CD1c-positive myeloid dendritic cell (primary cell): ENCODE data around the gene KCNQ1OT1.

Source experiments
- DNase-seq: peaks from one replicate; pipeline ENCODE4 v3.0.0-alpha.2; 2016; ENCODE audit errors: extremely low spot score

Gene KCNQ1OT1

DNA sequence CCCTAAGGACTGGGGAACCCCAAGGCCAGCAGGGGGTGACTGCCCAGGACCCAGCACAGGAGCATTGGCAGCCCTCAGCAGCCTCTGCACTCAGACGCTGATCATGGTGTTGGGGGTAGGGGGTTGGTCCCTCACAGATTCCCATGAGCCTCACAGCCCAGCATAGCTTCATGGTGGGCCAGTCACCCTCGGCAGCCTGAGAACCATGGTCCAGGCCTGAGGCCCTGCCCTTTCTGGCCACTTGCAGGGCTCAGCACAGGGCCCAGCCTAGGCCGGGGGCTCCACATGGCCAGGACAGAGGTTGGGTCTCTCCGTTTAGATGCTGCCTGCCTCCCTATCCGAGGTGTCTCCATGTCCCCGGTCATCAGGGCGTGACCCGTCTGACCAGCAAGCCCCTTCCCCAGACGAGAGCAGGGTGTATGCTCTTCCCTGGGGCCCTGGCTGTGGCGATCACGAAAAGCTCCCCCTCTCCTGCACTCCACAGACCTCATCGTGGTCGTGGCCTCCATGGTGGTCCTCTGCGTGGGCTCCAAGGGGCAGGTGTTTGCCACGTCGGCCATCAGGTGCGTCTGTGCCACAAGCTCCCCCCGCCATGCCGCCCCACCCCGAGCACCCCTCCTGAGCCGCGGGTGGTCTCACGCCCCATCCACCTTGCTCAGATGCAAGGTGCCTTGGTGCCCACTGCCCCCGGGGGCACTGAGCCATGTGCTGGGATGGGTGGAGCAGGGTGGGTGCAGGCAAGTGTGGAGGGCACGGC lies 128.8 kb downstream of the KCNQ1OT1 start:
- no peak for DNase-seq

DNA sequence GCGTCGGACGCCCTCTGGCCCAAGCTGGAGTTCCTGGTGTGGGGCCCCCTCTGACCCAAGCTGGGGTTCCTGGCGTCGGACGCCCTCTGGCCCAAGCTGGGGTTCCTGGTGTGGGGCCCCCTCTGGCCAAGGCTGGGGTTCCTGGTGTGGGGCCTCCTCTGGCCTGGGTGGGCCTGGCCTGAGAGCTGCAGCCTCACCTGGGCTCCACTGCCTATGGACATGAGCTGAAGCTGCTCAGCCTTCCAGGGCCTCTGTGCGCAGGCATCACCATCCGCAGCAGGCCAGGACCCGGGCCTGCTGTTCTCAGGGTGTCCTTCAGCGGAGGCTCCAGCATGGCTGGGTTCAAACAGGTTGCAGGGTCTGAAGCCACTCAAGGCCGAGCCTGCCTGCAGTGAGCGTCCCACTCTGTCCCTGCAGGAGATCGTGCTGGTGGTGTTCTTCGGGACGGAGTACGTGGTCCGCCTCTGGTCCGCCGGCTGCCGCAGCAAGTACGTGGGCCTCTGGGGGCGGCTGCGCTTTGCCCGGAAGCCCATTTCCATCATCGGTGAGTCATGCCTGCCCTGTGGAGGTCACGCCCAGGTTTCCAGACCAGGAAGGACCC lies 129.5 kb downstream of the KCNQ1OT1 start:
- no peak for DNase-seq

DNA sequence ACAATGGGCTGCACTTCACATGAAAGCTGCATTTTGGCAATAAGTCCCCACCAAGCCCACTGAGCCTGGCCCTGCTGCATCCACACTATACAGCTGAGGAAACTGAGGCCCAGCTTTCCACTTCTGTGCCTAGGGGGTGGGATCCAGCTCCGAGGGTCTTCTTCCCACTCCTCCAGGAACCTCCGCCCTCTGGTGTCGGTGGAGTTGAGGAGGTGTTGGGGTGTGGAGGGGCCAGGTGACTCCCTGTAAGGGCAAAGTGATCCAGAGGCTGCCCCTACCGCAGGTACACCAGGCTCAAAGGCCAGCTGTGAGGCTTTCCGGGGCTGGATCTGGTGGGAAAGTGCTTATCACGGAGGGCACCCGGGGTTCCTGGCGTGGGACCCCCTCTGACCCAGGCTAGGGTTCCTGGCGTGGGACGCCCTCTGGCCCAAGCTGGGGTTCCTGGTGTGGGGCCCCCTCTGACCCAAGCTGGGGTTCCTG lies 130.0 kb downstream of the KCNQ1OT1 start:
- DNase-seq: no peak

DNA sequence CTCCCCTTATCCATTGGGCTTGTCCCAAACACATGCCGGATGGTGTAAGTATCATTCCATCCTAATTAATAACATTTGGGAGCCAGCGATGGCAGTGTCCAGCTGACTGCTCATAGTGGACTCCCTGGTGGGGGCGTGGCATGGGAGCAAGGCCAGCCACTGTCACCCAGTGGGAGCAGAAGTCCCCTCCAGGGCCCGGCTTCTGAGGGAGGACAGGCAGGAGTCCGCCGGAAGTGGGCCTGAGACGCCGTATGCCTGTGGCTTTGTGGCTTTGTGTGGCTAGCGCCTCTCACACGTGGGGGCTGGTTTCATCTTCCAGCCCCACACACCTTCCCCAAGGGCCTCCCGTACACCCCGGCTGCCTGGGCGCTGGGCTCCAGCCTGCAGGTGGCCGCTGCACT lies 130.5 kb downstream of the KCNQ1OT1 start:
- DNase-seq: no peak

DNA sequence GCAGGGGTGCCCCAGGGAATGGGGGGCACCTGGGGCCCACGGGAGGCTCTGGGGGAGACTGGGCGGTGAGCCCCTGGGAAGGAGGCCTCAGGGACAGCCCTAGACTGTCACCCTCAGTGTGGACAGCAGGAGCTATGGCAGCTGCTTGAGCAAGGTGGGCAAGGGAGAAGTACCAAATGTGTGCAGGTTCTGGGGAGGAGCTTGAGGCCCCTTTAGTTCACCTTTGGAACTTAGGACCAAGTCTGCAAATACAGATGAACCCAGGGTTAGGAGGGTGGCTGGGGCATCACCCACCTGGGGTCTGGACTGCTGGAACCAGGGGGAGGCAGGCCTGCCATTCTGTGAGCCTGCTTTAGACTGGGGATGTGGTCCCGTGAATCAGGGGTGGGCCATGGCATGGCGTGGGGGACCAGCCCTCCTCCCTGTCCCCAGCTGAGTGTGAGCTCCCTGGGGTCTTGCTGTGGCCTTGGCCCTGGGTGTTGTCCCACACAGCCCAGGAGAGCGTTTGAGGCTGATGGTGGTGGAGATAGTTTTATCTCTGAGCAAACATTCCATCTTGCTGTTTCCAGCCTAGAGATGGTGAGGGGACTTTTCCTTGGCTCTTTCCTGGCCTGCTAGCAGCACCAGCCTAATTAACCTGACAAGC lies 132.6 kb downstream of the KCNQ1OT1 start:
- DNase-seq: no peak

DNA sequence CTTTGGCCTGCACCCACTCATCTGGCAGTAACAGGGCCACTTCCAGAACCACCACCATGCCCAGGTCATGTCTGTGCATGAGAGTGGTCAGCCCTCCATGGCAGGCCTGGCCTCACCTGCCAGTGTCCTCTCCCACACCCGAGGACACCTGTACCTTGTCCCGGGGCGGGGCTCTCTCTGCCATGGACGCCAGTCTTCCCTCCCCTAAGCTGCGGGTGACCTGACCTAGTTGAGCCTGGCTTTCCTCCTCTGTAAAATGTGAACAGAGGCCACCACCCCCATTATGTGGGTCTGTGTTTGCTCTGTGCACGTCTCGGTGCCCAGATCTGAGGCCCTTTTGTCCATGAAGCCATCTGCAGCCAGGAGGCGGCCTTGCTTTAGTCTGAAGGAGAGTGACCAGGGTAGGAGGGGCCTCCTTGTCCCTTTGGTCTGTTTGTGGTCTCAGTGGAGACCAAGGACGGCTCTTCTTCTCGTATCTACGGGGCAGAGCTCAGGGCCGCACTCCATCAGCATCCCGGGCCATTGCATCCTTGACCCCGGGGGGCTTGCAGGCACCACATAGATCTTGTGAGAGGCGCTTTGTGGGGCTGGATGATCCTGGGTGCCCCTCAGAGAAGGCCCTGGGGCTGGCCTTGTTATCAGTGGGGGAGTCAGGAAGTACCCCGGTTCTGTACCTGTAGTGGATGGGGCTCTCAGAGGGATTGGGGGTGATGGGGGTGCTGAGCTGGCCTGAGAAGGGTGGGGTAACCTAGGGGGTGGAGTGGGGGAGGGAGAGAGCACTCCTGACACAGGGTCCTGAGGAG lies 133.4 kb downstream of the KCNQ1OT1 start:
- DNase-seq: no peak

DNA sequence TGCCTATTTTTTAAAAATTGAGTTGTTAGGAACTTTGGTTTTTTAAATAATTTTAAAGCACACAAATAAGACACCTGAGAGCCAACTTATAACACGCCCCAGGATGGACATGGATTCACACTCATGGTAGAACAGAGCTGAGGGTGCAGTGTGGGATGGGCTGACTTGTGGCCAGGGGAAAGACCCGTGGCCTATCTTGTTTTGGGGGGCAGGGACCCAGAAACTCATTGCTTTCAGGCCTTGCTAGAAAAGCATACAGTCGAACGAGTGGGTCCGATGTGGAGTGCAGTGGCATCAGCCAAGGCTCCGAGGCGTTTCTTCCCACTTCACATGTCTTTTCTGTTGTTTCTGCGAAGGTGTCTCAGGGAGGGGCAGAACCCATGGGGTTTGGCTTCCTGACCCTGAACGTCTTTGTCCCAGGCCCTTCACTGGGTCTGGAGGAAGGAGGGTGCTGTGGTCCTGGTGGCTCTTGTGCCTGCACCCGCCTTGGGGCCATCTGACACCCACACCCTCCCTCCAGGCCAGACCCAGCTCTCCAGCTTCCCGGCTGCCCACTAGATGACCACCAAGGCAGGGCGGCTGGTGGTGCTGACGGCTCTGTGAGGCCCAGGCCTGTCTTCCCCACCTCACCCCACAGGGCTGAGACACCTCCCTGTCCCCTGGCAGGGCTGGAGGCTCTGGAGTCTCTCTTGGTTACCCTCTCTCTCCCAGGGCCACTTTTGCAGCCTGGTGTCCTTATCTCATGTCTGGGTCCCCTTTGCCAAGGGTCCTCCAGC lies 134.2 kb downstream of the KCNQ1OT1 start:
- DNase-seq: no peak

DNA sequence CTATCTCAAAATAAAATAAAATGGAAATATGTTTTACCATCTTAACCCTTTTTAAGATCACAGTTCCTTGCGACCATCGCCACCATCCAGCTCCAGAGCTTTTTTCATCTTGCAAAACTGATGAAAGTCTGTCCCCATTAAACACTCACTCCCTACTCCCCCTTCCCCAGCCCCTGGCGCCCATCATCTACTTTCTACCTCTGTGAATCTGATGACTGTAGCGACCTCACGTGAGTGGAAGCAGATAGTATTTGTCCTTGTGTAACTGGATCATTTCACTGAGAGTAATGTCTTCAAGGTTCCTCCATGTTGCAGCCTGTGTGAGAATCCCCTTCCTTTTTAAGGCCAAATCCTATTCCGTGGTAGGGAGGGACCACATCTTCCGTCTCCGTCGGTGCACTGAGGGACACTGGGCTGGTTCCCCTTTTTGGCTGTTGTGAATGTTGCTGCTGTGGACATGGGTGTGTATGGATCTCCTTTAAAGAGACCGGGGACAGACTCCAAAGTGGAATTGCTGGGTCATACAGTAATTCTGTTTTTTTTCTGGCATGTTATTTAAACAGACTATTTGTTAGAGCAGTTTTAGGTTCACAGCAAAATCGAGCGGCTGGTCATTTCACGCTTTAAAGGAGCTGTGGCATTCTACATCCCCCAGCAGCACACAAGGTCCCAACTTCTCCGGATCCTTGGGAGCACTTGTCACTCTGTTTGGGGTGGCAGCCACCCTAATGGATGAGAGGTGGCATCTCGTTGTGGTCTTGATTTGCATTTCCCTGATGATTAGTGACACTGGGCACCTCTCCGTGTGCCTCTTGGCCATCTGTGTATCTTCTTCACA lies 135.0 kb downstream of the KCNQ1OT1 start:
- DNase-seq: peak; percentile 28

DNA sequence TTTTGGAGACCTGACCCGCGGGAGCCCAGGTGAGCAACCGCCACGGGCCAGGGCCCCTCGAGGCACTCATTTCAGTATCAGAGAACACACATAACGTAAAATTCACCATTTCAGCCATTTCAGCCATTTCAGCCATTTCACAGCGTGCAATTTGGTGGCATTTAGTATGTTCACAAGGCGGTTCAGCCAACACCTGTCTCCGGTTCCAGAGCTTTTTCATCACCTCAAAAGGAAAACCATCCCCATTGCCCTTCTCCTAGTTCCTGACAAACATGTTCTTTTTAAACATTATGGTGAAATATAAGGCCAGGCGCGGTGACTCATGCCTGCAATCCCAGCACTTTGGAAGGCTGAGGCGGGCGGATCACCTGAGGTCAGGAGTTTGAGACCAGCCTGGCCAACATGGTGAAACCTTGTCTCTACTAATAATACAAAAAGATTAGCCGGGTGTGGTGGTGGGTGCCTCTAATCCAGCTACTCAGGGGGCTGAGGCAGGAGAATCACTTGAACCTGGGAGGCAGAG lies 135.7 kb downstream of the KCNQ1OT1 start:
- DNase-seq: no peak

DNA sequence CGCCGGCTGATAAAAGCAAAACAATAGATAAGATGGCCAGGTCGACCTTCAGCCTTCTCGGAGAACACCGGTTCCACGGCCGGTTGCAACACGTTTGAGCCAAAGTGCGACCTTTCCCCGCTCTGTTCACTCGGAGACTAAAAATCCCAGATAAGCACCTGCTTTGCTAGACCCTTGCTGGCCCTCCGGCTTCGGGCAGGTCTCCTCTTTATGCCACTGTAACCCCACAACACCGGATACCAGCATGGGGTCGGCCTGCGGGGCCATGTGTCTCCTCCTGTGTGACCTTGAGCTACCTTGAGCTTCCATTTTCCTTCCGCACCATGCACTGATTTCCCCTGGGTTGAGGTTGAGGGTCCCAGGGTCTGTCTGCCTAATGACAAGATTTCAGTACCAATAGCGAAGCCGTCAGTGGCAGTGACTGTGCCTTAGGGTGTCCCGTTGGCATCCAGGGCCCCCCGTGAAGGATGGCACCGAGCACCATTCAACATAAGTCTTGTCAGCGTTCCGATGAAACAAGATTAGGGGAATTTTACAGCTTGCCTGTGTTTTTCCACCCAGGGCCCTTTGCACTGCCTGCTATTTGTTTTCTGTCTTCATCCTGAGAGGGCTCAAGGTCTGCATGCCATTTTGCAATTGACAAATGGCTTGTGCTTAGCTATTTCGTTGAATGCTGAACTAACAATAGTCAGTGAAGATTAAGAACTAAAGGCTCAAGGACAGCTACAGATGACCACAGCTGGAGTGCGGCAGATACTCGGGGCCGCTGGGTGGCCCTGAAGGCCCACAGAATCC lies 136.4 kb downstream of the KCNQ1OT1 start:
- DNase-seq: no peak

DNA sequence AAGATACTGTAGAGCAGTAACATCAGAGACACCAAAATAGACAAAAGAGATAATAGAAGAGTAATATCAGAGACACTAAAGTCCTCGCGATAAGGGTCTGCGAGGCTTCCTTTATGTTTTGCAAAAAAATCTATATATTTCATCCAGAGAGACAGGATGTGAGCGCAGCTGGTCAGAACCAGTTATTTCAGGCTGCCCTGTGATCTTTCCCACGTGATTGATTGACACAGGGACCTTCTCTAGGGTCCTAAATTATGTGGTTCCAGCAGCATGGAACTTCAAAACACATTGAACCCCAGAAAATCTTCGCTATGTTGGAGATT lies 136.9 kb downstream of the KCNQ1OT1 start:
- DNase-seq: no peak

DNA sequence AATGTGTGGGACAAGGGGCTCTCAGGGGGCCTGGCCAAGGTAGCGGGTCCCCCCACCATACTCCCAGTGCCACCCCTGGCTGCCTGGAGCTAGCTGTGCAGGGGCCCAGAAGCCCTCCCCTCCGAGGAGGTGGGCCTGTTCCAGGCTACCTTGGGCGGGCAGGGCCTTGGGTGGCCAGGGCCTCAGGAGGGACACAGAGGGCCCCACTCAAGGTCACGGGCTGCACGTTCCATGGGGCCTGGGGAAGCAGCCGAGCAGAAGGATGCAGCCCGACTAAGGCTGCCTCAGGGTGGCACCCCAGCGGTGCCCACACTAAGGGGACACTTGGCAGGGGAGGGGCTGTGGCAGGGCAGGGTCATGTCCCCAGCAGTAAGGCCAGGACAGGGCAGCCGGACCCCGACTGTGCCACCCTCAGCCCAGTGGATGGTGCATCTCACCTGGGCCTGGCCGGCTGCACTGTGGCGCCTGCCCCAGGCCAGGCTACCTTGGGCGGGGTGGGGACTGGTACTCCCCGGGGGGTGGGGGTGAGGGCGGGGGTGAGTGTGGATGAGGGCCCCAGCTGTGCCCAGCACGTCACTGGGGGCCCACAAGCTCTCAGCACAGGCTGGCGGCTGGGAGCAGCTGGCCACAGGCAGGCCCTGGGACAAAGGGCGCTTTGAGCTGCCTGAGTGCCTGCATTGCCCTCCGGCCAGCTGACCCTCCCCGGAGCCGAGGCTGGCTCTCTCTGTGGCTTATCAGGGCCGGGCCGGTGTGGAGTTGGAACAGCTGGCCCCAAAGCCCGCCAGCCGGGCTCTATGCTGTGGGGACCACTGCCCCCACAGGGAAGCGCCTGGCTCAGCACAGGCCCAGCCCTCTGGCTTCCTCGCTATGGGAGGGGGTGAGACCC lies 137.9 kb downstream of the KCNQ1OT1 start:
- no peak for DNase-seq

DNA sequence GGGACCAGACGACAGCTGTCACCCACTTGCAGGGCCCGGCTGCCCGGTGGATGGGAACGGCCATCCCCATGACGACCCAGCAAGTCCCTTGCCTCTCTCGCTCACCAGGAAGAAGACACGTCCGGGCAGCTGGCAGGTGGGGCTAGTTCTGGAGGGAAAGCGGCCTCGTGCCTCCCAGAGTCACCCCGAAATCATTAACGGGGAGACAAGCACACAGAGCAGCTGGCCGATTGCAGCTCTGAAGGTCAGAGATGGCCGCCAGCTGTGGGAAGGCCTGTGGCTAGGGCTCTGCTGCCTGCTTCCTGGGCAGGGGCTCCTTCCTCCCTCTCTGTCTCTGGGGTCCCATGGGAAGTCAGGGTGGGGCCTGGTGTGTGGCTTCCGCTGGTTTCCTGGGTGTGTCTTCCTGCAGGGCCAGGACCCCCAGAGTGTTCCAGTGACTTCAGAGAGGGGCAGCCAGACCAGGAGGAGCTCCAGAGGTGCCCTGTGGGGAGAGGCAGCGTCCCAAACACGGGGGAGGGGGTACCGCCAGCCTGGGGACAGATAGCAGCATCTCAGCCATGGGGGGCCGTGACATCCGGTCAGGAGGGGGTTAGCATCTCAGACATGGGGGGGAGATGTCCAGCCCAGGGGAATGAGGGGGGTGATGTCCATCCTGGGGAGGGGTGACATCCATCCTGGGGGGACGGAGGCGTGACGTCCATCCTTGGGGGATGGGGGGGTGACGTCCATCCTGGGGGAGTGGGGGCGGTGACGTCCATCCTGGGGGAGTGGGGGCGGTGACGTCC lies 140.1 kb downstream of the KCNQ1OT1 start:
- DNase-seq: no peak

DNA sequence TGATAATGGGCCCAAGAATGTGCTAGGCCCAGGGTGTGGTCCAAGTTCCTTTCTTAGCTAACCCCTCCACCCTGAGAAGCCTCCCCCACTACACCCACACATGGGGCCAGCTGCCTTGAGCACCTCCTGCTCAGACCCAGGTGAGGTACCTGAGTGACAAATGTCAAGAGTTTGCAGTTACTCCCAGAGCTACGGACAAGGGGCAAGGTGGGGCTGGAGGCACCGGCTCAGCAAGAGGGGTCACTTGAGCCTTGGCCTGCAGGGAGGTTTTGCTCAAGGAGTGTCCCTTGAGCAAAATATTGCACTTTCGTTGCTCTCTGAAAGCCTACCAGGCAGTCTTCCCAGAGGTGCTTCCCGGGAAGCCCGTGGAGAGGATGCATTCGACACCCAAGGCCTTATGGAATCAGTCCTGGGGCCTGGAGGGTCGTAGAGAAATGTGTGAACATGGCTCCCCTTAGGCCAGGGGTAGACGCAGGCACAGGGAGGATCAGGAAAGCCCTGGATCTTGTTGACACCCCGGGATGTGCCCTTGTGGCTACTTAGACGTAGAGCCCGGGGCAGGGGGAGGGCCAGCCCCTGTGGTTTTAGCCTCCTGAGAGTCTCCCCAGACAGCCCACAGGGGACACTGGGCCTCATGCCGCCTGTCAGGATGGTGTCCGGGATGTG lies 140.8 kb downstream of the KCNQ1OT1 start:
- DNase-seq: no peak

DNA sequence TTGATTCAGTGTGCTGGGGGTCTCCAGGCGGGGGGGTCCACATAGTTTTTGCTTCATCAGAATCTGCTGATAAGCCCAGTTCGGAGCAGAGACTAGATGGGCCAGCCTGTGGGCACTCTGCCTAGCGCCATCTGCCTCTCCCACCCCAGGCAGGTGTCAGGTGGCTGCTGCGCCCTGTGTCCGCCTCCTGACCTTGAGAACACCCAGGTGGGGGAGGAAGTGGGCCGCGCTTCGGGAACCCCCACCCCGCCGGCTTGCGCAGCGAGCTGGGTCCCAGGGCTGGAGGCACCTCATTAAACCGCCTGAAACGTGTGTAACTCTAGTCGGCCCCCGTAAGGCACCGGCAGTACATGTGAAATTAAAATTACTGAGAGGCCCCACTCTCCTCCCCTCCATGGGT lies 141.4 kb downstream of the KCNQ1OT1 start:
- no peak for DNase-seq
